ENCODE data around the gene SEMA3E. TPM values are rescaled to one million over a fixed set of nuclear protein-coding genes. Genes with fewer than 3 reads are reported as not detected.

The SEMA3E gene
- total RNA-seq, 1 donor from 2014 or later: 4.1 TPM

DNA sequence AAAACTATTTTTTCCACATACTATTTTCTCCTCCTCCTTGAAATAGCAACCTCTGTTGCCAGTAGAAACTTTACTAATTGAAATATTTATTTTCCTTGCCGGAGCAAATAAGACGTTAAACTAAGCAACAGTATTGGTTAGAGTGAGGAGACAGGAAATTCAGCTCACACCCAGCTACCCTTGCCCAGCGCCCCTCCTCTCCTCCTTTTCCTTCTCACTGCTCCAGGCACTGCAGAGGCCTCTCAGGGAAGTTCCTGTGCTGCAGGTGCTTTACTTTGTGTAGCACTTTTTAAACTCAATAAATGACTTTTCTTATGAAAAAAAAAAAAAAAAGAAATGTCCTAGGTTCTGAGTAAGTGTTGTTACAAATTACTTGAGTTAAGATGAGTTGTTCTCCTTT lies 134.0 kb downstream of the SEMA3E start:
- DNase-seq (ENCODE audit: low spot score): no peak
- intact Hi-C loops (cut with DNase I): no loop called here
- ATAC-seq: no peak

DNA sequence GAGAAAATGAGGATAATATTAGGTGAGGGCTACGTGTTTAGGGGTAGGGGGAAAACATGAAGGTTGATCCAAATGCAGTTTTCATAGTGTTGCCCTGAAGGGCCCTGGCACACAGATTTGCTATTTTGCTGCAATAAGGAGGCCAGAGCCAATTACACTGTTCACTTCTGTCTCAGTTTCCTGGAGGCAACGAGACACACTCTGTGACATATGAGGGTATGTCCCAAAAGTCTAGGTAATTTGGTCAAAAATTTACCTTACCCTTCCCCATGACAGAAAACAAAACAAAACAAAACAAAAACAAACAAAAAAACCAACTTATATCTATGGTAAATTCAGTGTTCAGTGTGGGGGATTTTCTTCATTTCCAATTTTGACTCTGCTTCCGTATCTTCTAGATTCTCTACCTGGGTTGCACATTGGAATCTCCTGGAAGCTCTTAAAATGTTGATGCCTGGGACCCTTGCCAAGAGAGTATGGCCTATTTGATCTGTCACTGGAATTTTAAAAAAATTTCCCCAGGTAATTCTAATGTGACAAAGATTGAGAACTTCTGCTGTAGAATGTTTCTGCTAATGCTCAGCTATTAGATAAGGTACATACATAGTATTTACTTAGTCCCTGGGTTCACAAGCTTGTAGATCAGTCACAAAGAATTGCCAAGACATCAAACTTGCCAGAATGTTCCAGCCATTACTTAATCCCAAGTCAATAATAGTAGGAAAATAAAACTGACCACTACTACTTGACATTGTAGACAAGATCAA lies 139.5 kb downstream of the SEMA3E start:
- ATAC-seq: no peak
- no peak for DNase-seq (ENCODE audit: low spot score)
- intact Hi-C loops (cut with DNase I): no loop called here

DNA sequence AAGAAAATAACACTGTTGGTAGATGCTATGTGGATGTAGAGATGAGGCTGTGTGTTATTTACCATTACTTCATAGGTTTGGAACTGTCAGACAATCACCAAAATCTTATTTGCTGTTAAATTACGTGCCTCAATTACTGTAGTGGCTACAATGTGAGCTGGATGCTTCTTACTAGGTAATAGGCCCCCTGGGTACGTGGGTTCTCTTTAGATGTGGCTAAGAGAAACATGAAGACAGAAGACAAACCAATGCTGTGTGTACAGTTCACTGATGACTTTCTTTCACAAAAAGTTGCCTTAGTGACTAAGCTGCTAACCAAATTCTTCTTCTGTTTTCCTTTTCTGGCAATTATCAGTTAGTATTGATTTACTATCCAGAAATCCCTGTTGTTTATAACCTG lies 144.6 kb downstream of the SEMA3E start:
- ATAC-seq: no peak
- no peak for DNase-seq (ENCODE audit: low spot score)
- intact Hi-C loops (cut with DNase I): no loop called here

DNA sequence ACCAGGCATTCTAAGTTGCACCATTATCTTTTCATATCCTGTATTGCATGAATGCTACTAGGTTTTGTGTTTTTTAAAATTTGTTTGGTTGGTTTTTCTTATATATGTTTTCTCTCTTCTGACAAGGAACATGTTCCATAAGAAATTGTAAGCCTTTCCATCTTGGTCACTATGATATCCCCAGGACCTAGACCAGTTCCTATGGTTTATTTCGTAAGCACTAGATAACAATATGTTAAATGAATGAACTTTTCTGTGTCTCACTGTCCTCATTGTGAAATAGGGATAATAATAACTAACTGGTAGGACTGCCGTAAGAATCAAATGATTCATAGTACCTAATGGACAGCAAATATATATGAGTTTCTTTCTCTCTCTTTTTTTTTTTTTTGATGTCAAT lies 146.3 kb downstream of the SEMA3E start:
- no peak for DNase-seq (ENCODE audit: low spot score)
- intact Hi-C loops (cut with DNase I): no loop called here
- ATAC-seq: no peak

DNA sequence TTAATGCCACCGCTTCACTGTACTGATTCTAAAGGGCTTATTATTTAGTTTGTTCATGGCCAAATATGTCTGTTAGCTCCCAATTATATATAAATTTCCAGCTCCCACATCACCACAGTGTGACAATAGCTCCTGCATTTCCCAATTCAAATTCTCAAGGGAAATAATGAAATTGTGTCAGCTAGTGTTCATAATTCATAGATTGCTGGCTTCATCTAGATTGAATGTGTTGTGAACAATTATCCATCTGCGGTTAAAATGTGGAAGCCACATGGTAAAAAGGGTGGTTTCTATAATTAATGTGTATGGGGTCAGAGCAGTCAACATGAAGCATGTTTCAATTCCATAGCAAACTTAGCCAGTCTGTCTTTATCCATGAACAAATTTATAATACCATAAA lies 154.3 kb downstream of the SEMA3E start:
- intact Hi-C loops (cut with DNase I): no loop called here
- no peak for ATAC-seq
- DNase-seq (ENCODE audit: low spot score): no peak

DNA sequence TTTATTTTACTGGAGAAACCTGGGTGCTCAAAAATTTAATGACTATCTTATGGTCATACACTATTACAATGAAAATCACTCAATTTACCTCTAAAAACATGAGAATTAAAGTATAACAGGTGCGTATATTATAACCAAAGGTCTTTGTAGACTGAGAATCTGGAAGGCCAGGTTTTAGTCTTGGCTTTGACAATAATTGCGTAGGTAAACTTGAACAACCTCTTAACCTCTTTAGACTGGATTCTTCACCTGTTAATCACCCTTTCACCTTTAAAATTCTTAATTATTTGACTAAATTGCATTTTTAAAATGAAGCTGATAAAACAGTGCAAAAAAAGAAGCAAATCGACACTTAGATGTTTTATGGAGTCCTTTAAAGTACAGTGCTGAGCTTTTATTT lies 156.1 kb downstream of the SEMA3E start:
- DNase-seq (ENCODE audit: low spot score) (no peak), ATAC-seq (no peak)
- intact Hi-C loops (cut with DNase I): no loop called here

DNA sequence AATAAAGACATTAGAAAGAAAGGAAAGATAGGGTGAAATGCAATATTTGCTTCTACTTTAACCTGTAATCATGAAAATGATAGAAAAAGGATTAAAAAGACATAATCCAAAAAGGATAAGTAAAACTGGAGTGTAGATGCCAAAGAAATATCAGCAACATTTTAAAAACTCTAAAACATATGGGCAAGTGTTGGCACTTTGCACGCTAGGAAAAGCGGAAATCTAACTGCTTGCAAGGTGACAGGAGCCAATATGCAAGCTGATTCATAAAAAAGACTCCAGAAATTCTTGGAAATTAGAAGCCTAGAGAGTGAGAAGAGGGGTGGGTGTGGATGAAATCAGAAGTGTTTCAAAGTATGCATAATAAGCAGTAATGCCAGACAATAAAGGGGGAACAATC lies 161.1 kb downstream of the SEMA3E start:
- intact Hi-C loops (cut with DNase I): no loop called here
- ATAC-seq (no peak), DNase-seq (ENCODE audit: low spot score) (no peak)

DNA sequence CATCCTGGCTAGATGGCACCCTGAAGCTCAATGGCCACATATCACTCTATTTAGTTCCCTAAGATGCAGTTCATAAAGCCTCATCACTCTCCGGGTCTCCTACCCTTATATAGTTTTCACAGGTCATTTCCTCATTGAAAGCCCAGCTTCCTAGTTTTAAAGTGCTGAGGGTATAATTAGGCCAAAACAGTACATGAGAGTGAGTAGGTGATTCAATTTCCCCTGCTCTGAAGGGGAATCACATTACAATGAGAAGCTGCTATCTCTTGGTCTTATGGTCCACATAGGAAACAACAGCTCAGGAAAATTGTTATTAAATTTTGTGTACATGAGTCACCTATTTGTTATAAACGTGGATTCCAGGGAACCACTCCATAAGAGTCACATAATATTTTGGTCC lies 162.0 kb downstream of the SEMA3E start:
- DNase-seq (ENCODE audit: low spot score): no peak
- intact Hi-C loops (cut with DNase I): no loop called here
- no peak for ATAC-seq

DNA sequence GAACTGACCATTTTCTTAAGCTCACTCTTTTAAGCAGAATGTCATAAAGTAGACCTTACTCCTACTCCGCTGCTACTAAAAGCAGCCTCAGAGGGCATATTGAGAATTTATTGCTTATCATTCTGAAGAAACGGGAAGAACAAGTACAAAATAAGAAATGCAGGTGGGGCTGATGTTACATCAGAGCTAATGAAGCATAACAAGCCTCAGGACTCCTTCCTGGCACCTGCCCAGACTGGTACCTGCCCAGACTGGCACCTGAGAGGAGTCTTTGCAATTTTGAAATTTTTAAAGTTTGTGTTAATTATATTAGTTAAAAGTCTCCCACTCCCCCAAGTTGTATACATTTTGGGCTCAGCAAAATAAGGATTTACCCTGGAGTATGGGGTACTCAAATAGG lies 162.4 kb downstream of the SEMA3E start:
- ATAC-seq (no peak), DNase-seq (ENCODE audit: low spot score) (no peak)
- intact Hi-C loops (cut with DNase I): no loop called here

DNA sequence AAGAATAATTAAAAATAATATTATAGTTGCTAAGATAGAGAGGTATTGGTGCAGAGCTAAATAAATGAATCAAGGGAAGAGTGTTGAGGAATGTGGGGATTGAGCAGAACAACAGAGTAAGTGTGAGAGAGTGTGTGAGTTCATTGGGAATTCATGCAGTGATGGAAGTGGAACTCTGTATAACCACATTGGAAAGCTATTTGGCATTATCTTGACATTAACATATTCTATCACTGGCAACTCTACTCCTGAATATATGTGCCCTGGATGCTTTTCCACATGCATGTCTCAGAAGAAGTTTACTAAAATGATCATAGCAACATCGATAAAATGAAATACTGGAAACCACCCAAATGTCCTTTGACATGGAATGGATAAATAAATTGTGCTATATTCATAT lies 164.1 kb downstream of the SEMA3E start:
- intact Hi-C loops (cut with DNase I): no loop called here
- no peak for ATAC-seq
- DNase-seq (ENCODE audit: low spot score): no peak

DNA sequence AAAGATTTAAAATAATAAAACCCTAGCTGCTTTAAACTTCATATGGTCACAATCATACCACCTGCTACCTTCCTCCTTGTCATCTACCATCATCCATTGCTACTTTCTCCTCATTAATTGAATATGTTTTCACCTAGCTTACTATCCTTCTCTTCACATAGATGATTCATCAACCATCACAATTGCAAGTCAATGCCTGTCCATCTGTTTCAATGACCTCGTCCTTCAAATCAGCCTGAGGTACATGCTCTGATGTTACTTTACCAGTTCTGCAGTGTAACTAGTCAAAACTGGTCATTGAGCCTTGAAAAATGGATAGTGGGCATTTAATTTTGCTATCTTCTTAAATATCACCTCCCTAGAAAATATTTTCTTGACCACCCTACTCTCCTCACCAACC lies 164.7 kb downstream of the SEMA3E start:
- intact Hi-C loops (cut with DNase I): no loop called here
- no peak for ATAC-seq
- no peak for DNase-seq (ENCODE audit: low spot score)

DNA sequence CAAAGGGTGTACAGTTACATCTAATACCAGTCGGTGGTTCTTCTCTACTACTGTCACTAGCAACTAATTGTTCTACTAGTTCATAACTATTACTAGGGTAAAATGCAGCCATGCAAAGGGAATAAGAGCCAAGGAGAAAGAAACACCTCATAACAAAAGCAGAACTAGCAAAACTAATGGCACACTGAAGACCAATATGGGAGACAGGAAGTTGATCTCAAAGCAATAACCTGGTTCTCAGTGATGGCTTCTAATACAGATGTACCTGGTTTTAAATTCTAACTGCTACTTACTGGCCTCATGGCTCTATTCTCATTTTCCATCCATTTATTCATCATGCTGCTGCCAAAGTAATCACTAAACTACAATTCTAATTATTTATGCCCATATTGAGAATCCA lies 170.3 kb downstream of the SEMA3E start:
- intact Hi-C loops (cut with DNase I): no loop called here
- DNase-seq (ENCODE audit: low spot score) (no peak), ATAC-seq (no peak)

DNA sequence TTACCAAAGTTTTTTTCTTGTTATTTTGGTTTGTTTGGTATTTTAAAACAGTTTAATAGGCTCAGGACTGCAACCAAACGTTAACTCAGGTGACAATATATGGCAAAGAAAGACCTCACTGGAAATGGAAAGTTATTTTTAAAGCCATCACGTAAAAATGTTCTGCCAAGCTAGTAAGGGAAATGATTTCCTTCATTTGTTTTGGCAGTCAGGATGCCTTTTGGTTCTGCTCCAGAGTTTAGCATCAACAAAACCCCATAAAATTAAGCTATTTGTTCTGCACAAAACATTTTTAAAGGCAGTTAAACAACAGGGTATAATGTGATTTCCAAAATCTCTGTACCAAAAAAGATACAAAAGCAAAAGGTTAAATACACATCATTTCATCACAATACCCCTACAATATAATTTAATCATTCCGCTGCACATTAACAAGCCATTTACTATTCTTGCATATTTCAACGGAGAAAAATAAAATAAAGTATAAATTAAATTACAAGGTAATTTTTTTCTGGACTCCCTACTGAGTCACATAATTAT lies 172.4 kb downstream of the SEMA3E start:
- ATAC-seq (no peak), DNase-seq (ENCODE audit: low spot score) (no peak)
- intact Hi-C loops (cut with DNase I): no loop called here

DNA sequence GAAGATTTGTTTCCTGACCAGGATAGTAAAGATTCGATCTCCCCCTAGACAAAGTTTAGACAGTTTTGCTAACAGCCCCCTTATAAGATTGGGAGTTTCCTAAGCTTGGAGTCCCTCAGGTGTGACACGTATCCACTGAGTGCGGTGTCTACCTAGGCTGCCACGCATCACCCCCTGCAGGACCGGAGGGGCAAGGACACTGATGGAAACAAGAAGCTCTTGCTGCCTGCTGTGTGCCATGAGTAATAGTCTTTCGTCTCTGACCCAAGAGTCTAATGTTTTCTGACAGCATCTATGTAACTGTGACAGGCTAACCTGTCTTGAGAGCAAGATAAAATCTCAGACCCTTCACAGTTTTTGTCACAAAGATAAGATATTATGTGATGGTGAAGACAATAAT lies 173.5 kb downstream of the SEMA3E start:
- ATAC-seq (no peak), DNase-seq (ENCODE audit: low spot score) (no peak)
- intact Hi-C loops (cut with DNase I): no loop called here

DNA sequence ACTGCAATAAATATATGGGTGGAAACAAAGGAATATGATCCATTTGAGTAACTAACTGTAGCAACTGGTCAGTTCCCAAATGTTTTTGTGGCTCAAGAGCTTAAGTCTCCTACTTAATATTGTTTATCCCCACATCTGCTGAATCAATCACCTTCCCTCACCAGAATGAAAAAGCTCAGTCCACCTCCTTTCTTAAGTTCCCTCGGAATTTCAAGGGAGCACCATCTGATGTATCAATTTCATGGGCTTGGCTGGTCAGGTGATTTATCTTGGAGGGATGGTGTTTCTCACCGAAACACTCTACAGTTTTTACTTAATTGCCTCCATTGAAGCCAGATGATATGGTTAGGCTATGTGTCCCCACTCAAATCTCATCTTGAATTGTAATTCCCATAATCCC lies 176.6 kb downstream of the SEMA3E start:
- DNase-seq (ENCODE audit: low spot score): no peak
- ATAC-seq: no peak
- intact Hi-C loops (cut with DNase I): no loop called here

DNA sequence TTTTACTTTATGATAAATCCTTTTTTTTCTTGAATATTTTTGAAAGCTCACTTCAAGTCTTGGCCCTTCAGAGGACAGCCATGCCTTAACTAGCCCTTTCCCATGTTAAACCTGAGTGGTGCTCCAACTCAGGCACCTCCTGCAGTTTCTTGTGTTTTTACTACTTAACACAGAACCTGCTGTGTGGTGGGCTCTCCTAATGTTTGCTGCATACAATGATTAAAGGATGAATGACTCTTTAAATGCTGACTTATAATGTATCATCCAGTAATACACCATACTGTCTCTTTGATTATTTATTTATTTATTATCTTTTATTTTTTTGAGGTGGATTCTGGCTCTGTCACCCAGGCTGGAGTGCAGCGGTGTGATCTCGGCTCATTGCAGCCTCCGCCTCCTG lies 179.4 kb downstream of the SEMA3E start:
- ATAC-seq (no peak), DNase-seq (ENCODE audit: low spot score) (no peak)
- intact Hi-C loops (cut with DNase I): no loop called here

DNA sequence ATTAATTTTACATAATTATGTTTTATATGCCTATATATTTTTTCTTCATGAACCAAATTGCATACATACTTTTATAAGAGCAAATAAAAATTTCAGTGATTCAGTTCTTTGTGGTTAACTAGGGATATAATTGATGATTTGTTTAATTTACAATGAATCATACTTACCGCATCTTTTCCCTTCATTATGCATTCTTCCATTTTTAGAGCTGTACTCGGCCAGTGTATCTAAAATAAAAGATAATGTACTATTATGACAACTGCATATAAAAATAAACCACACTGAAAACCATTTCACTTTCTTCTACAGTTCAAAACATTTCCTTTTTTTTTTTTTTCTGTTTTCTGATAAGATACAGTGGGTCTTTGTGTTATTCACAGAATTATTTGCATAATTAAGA lies 179.9 kb downstream of the SEMA3E start:
- DNase-seq (ENCODE audit: low spot score) (no peak), ATAC-seq (no peak)
- intact Hi-C loops (cut with DNase I): no loop called here

DNA sequence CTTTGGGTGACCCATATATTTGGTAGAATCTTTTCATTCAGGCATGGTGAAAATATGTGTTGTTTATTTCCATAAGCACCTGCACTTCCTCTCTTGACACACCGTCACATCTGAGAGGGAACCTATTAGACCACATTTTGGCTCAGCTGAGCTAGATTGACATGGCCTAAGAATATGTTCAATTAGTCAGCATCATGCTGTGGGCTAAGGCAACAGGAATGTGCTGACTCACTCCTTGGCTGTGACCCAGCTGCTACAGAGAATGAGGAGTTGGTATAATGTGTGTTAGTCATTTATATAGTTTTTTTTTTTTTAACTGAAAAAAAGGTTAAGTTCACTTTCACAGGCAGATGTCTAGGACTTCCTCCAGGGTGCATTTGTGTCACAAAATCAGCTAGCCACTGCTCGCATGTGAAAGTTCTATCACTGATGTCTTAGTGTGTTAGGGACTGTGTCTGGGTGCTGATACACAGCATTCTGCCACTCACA lies 180.6 kb downstream of the SEMA3E start:
- DNase-seq (ENCODE audit: low spot score): peak; percentile 83
- intact Hi-C loops (cut with DNase I): no loop called here
- ATAC-seq: peak; percentile 68

DNA sequence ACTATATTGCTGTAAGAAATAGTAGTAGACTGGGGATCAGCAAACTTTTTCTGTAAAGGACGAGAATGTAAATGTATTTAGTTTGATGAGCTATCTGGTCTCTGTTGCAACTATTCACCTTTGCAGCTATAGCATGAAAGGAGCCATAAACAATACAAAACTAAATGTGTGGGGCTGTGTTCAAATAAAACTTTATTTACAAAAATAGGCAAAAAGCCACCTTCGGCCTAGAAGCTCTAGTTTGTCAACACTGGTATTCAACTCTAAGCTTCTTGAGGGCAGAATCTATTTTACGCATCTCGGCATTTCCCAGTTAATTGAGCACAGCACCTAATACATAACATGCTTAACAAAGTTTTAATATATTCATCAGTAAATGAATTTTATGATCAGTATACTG lies 181.4 kb downstream of the SEMA3E start:
- DNase-seq (ENCODE audit: low spot score) (no peak), ATAC-seq (no peak)
- intact Hi-C loops (cut with DNase I): no loop called here

DNA sequence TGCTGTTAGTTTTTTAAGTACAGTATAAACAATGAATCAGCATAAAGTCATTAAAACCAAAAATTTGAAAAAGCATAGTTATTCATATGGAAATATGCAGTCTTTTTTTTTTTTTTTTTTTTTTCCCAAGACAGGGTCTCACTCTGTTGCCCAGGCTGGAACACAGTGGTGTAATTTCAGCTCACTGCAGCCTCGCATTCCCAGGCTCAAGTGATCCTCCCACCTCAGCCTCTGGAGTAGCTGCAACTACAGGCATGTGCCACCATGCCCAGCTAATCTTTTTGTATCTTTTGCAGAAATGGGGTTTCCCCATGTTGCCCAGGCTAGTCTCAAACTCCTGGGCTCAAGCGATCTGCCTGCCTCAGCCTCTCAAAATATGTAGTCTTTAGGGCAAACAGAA lies 182.0 kb downstream of the SEMA3E start:
- no peak for DNase-seq (ENCODE audit: low spot score)
- no peak for ATAC-seq
- intact Hi-C loops (cut with DNase I): no loop called here
